Endodermal cell (in vitro differentiated cells): ENCODE measurements around the gene CFAP20. TPM values are rescaled to one million over a fixed set of nuclear protein-coding genes. Genes with fewer than 3 reads are reported as not detected.

Experiments used
- DNase-seq: peaks from one replicate; pipeline ENCODE4 v3.0.0-alpha.2; 2017
- H3K27ac ChIP-seq: 2 replicates; pipeline ENCODE4 v1.5.1; 2013; ENCODE audit warnings: mild to moderate bottlenecking, low read depth, low read length, moderate library complexity
- H3K27me3 ChIP-seq: 2 replicates; pipeline ENCODE4 v1.6.1; 2013; ENCODE audit warnings: mild to moderate bottlenecking, low read length, moderate library complexity; ENCODE audit not compliant: insufficient read depth, control insufficient read depth, poor library complexity, severe bottlenecking
- H3K36me3 ChIP-seq: 2 replicates; pipeline ENCODE4 v1.7.0; 2013; ENCODE audit warnings: mild to moderate bottlenecking, low read length, moderate library complexity; ENCODE audit not compliant: control insufficient read depth, insufficient read depth
- H3K4me1 ChIP-seq: one replicate; pipeline ENCODE4 v1.7.0; 2013; ENCODE audit warnings: low read length; ENCODE audit not compliant: control insufficient read depth, insufficient read depth
- H3K4me3 ChIP-seq: 2 replicates; pipeline ENCODE4 v1.5.1; 2013; ENCODE audit warnings: mild to moderate bottlenecking, low read length, moderate library complexity
- H3K9ac ChIP-seq: 2 replicates; pipeline ENCODE4 v1.6.1; 2013; ENCODE audit warnings: mild to moderate bottlenecking, low read length, moderate library complexity; ENCODE audit not compliant: poor library complexity, severe bottlenecking; ENCODE audit errors: extremely low read depth
- H3K9me3 ChIP-seq: 2 replicates; pipeline ENCODE4 v1.6.1; 2013; ENCODE audit warnings: mild to moderate bottlenecking, low read length, moderate library complexity; ENCODE audit not compliant: control insufficient read depth
- H3K27ac Mint-ChIP-seq: 2 replicates; pipeline ENCODE4 v1.8.0; 2020; ENCODE audit warnings: mixed read lengths
- H3K27me3 Mint-ChIP-seq: 2 replicates; pipeline ENCODE4 v1.8.0; 2021; ENCODE audit warnings: mild to moderate bottlenecking, mixed read lengths; ENCODE audit not compliant: insufficient read depth
- H3K36me3 Mint-ChIP-seq: 2 replicates; pipeline ENCODE4 v1.8.0; 2020; ENCODE audit warnings: low read depth, mixed read lengths
- H3K4me1 Mint-ChIP-seq: 2 replicates; pipeline ENCODE4 v1.8.0; 2020; ENCODE audit warnings: mixed read lengths
- H3K4me3 Mint-ChIP-seq: 2 replicates; pipeline ENCODE4 v1.8.0; 2020; ENCODE audit warnings: mild to moderate bottlenecking, moderate library complexity, mixed read lengths
- H3K9me3 Mint-ChIP-seq: 2 replicates; pipeline ENCODE4 v1.8.0; 2020; ENCODE audit warnings: mild to moderate bottlenecking, mixed read lengths
- WGBS, 2 experiments: methylation state at CpG; one replicate each; pipeline versions ENCODE4 v1.1.5 to v1.1.7; 2013; ENCODE audit warnings: missing lambda C conversion rate in 2 of 2, mixed read lengths in 1 of 2; ENCODE audit not compliant: insufficient coverage in 1 of 2, insufficient read length in 1 of 2; 5-methylcytosine and 5-hydroxymethylcytosine counted together
- total RNA-seq, 2 donors: library from RNA; stranded (reverse); fragmentation: NEBNext Ultra II Directional in 1 of 2; extraction: Animal tissue kit (Norgen Biotek cat#: 25700) in 1 of 2; gene quantifications; 2 replicates in 1 of 2; 3 replicates in 1 of 2; pipeline ENCODE4 v1.2.1, GENCODE V29; 2021
- TF ChIP-seq, protein P1 (sequence below): fragments of 200-600 bp; sonication (generic); conservative IDR thresholded peaks from 2 replicates; pipeline ENCODE4 v1.5.0; 2021; ENCODE audit warnings: antibody characterized with exemption, mild to moderate bottlenecking

Gene CFAP20
- total RNA-seq, 2 donors from 2014 or later = 55.2 to 57.2 TPM

DNA sequence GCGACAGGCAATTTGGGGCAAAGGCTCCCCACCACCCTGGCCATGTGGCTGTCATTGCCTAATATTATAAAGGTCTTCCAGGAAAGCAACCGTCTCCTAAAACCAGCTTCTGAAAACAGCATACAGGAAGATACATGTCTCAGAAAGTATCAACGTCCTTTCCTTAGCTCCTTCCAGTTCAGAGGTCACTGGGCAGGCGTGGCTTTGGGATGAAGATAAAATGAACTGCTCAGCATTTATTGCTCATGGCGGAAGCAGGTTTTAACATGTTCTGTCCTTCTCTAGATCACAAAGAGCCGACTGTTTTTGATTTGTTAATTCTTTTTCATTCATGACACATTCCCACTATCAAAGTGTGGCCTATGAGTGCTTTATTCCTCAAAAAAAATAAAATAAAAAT, 8.0 kb downstream of the CFAP20 start:
- no peak overlapping the region for H3K4me3 ChIP-seq
- no peaks in the 10 kb centered on the region for H3K27me3 ChIP-seq
- H3K4me1 Mint-ChIP-seq = peaks cover 24% of the 10 kb centered on the region
- H3K27ac Mint-ChIP-seq = no peak overlapping the region
- H3K36me3 Mint-ChIP-seq = peaks cover 8% of the 10 kb centered on the region
- WGBS, 2 experiments = 91 to 92% methylated on average over 4 to 6 of the region's 6 CpGs
- H3K27ac ChIP-seq = peak overlapping the region; percentile 88
- peaks cover 11% of the 10 kb centered on the region for H3K36me3 ChIP-seq
- no peaks in the 10 kb centered on the region for H3K27me3 Mint-ChIP-seq
- no peaks in the 10 kb centered on the region for H3K9me3 ChIP-seq
- H3K4me3 Mint-ChIP-seq = no peak overlapping the region
- TF ChIP-seq, protein P1, sequence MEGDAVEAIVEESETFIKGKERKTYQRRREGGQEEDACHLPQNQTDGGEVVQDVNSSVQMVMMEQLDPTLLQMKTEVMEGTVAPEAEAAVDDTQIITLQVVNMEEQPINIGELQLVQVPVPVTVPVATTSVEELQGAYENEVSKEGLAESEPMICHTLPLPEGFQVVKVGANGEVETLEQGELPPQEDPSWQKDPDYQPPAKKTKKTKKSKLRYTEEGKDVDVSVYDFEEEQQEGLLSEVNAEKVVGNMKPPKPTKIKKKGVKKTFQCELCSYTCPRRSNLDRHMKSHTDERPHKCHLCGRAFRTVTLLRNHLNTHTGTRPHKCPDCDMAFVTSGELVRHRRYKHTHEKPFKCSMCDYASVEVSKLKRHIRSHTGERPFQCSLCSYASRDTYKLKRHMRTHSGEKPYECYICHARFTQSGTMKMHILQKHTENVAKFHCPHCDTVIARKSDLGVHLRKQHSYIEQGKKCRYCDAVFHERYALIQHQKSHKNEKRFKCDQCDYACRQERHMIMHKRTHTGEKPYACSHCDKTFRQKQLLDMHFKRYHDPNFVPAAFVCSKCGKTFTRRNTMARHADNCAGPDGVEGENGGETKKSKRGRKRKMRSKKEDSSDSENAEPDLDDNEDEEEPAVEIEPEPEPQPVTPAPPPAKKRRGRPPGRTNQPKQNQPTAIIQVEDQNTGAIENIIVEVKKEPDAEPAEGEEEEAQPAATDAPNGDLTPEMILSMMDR = no peak
- H3K9ac ChIP-seq = no peak overlapping the region
- H3K9me3 Mint-ChIP-seq = no peaks in the 10 kb centered on the region
- peaks cover 6% of the 10 kb centered on the region for H3K4me1 ChIP-seq
- DNase-seq = no peak

- Histone ChIP-seq H3K4me1 (peaks cover 6% of the 10 kb centered on the region), H3K9ac (no peak overlapping the region), H3K27ac (no peak overlapping the region), H3K9me3 (no peaks in the 10 kb centered on the region), H3K36me3 (peaks cover 16% of the 10 kb centered on the region), H3K27me3 (no peaks in the 10 kb centered on the region), H3K4me3 (no peak overlapping the region)
- peaks cover 20% of the 10 kb centered on the region for H3K4me1 Mint-ChIP-seq
- DNase-seq = no peak
- H3K4me3 Mint-ChIP-seq = no peak overlapping the region
- TF ChIP-seq, protein P1 = no peak
- peaks cover 17% of the 10 kb centered on the region for H3K36me3 Mint-ChIP-seq
- H3K27ac Mint-ChIP-seq = no peak overlapping the region
- 93 to 100% methylated on average over 2 to 3 of the region's 3 CpGs for WGBS, 2 experiments
- no peaks in the 10 kb centered on the region for H3K9me3 Mint-ChIP-seq
- H3K27me3 Mint-ChIP-seq = no peaks in the 10 kb centered on the region
These were observed 8.9 kb downstream of the CFAP20 start for GRCh38 chr16:58120234-58120633.

DNA sequence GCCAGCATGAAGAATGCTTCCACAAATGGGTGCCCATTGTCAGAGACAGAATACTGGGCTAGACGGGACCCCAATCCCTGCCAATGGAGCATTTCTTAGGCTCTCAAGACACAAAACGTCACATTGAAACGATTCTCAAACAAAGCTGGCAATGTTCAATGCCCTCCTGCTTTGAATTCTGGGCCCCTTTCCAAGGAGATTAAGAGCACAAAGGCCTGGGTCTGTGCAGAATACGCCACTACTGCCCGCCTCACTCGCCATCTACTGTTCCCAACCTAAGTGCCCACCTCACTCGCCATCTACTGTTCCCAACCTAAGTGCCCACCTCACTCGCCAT, 9.7 kb downstream of the CFAP20 start:
- H3K4me1 ChIP-seq = peaks cover 6% of the 10 kb centered on the region
- H3K9ac ChIP-seq = no peak overlapping the region
- Mint-ChIP-seq H3K36me3 (peaks cover 24% of the 10 kb centered on the region), H3K9me3 (no peaks in the 10 kb centered on the region), H3K4me3 (no peak overlapping the region), H3K27ac (no peak overlapping the region), H3K4me1 (peaks cover 20% of the 10 kb centered on the region), H3K27me3 (no peaks in the 10 kb centered on the region)
- no peaks in the 10 kb centered on the region for H3K9me3 ChIP-seq
- peaks cover 24% of the 10 kb centered on the region for H3K36me3 ChIP-seq
- no peaks in the 10 kb centered on the region for H3K27me3 ChIP-seq
- 90 to 93% methylated on average over 3 to 5 of the region's 8 CpGs for WGBS, 2 experiments
- DNase-seq = no peak
- no peak overlapping the region for H3K27ac ChIP-seq
- H3K4me3 ChIP-seq = no peak overlapping the region
- TF ChIP-seq, protein P1 = no peak
